K562 (cell line): Measurements from ENCODE around the gene SEC24C. TPM values are rescaled to one million over a fixed set of nuclear protein-coding genes. Genes with fewer than 3 reads are reported as not detected.

Experiments used
- ELF4 ChIP-seq: fragments of 450-650 bp; formaldehyde crosslinking; IDR thresholded peaks from 2 replicates; pipeline ENCODE4 v1.4.0; 2022; ENCODE audit warnings: missing genetic modification characterization
- ERF ChIP-seq: fragments of 450-650 bp; formaldehyde crosslinking; IDR thresholded peaks from 2 replicates; pipeline ENCODE4 v1.4.0; 2020; ENCODE audit warnings: mild to moderate bottlenecking, mixed read lengths
- EZH2 ChIP-seq: IDR thresholded peaks from 2 replicates; pipeline ENCODE4 v1.6.1; 2012; ENCODE audit warnings: low read depth, mild to moderate bottlenecking, inconsistent platforms, low read length, borderline replicate concordance
- FOXJ2 ChIP-seq: fragments of 200-800 bp; sonication (Bioruptor generic); IDR thresholded peaks from 2 replicates; pipeline ENCODE4 v1.6.1; 2016; ENCODE audit warnings: missing genetic modification characterization, missing compliant biosample characterization
- GTF2E2 ChIP-seq: fragments of 200-800 bp; sonication (Bioruptor generic); IDR thresholded peaks from 2 replicates; pipeline ENCODE4 v1.6.1; 2016; ENCODE audit warnings: missing genetic modification characterization, missing compliant biosample characterization
- HDAC6 ChIP-seq: IDR thresholded peaks from 2 replicates; pipeline ENCODE4 v1.6.1; 2012; ENCODE audit warnings: low read depth, mild to moderate bottlenecking, control low read depth, inconsistent platforms, low read length, moderate library complexity
- HDAC8 ChIP-seq: fragments of 450-650 bp; IDR thresholded peaks from 2 replicates; pipeline ENCODE4 v1.6.1; 2016; ENCODE audit warnings: mild to moderate bottlenecking, missing genetic modification characterization, moderate library complexity, missing compliant biosample characterization
- IFI16 ChIP-seq: fragments of 250-450 bp; sonication (Bioruptor Pico); IDR thresholded peaks from 2 replicates; pipeline ENCODE4 v2.1.2; 2022; ENCODE audit warnings: mild to moderate bottlenecking, inconsistent platforms
- ILK ChIP-seq: fragments of 450-650 bp; IDR thresholded peaks from 2 replicates; pipeline ENCODE4 v1.6.1; 2016; ENCODE audit warnings: missing genetic modification characterization, low read depth, mild to moderate bottlenecking, missing compliant biosample characterization, moderate library complexity, borderline replicate concordance
- KDM2B ChIP-seq: fragments of 250-450 bp; sonication (Bioruptor Pico); IDR thresholded peaks from 2 replicates; pipeline ENCODE4 v1.8.0; 2021; ENCODE audit warnings: mild to moderate bottlenecking, moderate library complexity
- MECOM ChIP-seq: fragments of 250-450 bp; sonication (Bioruptor Pico); IDR thresholded peaks from 2 replicates; pipeline ENCODE4 v1.8.0; 2022; ENCODE audit warnings: inconsistent platforms
- SAFB2 ChIP-seq: fragments of 200-400 bp; formaldehyde crosslinking; IDR thresholded peaks from 2 replicates; pipeline ENCODE4 v1.6.1; 2018; ENCODE audit warnings: borderline replicate concordance, low read length, low read depth, moderate library complexity; ENCODE audit not compliant: severe bottlenecking
- XRCC5 ChIP-seq: fragments of 200-400 bp; formaldehyde crosslinking; IDR thresholded peaks from 2 replicates; pipeline ENCODE4 v1.6.1; 2017; ENCODE audit warnings: low read depth, mild to moderate bottlenecking, low read length
- ZFP1 ChIP-seq: fragments of 450-650 bp; formaldehyde crosslinking; IDR thresholded peaks from 2 replicates; pipeline ENCODE4 v1.4.0; 2020; ENCODE audit warnings: mild to moderate bottlenecking, mixed read lengths
- ZNF165 ChIP-seq: fragments of 250-450 bp; sonication (Bioruptor Pico); IDR thresholded peaks from 2 replicates; pipeline ENCODE4 v1.4.0; 2020; ENCODE audit warnings: borderline replicate concordance
- ZNF444 ChIP-seq: fragments of 250-450 bp; sonication (Bioruptor Pico); IDR thresholded peaks from 2 replicates; pipeline ENCODE4 v1.4.0; 2020; ENCODE audit warnings: mild to moderate bottlenecking, moderate library complexity
- polyA plus RNA-seq, 8 experiments: library from polyadenylated mRNA; depleted of rRNA in 4 of 8; stranded (reverse) in 5 of 8; unstranded in 3 of 8; fragments of >200 nt; fragmentation: Nextera tagmentation in 2 of 8; fragmentation: Illumina TruSeq in 1 of 8; extraction: Ambion mirVana in 2 of 8; extraction: Trizol in 1 of 8; gene quantifications; 2 replicates each; pipeline versions ENCODE4 v1.2.1 to v1.2.3, GENCODE V29; 2011 to 2014; ENCODE audit warnings: inconsistent platforms in 1 of 8, missing spikeins in 1 of 8
- total RNA-seq, 7 experiments: library from RNA; depleted of rRNA in 6 of 7; stranded (reverse); fragments of >200 nt in 6 of 7; fragmentation: Illumina TruSeq in 2 of 7; extraction: Trizol in 2 of 7; gene quantifications; 2 replicates each; pipeline versions ENCODE4 v1.2.1 to v1.2.3, GENCODE V29; 2011 to 2021; ENCODE audit warnings: low replicate concordance in 1 of 7
- TF ChIP-seq, protein P1 (sequence below): IDR thresholded peaks from 2 replicates; pipeline ENCODE4 v1.6.1; 2012; ENCODE audit warnings: low read depth, low read length, improper control_type of control experiment, borderline replicate concordance
- TF ChIP-seq, protein P2 (sequence below): fragments of 450-650 bp; formaldehyde crosslinking; IDR thresholded peaks from 2 replicates; pipeline ENCODE4 v1.4.0; 2020; ENCODE audit warnings: mild to moderate bottlenecking, moderate library complexity

SEC24C gene
- total and polyA plus RNA-seq, 9 of the 15 experiments (the other 6 are each of a cell fraction or from before 2014, with no cell fraction given), result 19.0 to 115 (median 70.5) TPM

DNA sequence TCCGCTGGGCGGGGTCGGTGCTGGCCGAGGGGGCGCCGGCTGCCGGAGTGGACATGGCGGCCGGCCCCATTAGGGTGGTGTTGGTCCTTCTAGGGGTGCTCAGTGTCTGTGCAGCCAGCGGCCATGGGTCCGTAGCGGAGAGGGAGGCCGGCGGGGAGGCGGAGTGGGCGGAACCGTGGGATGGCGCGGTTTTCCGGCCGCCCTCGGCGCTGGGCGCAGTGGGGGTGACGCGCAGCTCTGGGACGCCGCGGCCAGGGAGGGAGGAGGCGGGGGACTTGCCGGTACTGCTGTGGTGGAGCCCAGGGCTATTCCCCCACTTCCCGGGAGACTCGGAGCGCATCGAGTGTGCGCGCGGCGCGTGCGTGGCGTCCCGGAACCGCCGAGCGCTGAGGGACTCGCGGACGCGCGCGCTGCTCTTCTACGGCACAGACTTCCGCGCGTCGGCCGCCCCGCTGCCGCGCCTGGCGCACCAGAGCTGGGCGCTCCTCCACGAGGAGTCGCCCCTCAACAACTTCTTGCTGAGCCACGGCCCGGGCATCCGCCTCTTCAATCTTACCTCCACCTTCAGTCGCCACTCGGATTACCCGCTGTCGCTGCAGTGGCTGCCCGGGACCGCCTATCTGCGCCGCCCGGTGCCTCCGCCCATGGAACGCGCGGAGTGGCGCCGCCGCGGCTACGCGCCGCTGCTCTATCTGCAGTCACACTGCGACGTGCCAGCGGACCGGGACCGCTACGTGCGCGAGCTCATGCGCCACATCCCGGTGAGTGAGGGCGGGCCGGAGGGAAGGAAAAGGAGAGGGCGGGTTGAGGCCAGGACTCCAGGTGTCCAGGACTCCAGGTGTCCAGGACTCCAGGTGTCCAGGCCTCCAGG is 28.3 kb downstream of the SEC24C start (continued):
- TF ChIP-seq IFI16 (CRISPR knock-in tag) (no peak), ELF4 (CRISPR knock-in tag) (peak; percentile 96), EZH2 (no peak), ZNF444 (CRISPR knock-in tag) (no peak), SAFB2 (no peak), KDM2B (peak; percentile 25), ILK (tag) (no peak), HDAC8 (tag) (peak; percentile 37; the same call in 1 of the 2 replicates), XRCC5 (no peak; the same call in 1 of the 2 replicates), ERF (CRISPR knock-in tag) (peak; percentile 98), MECOM (CRISPR knock-in tag) (no peak), GTF2E2 (tag) (no peak; the same call in 1 of the 2 replicates), ZFP1 (peak; percentile 31; the same call in 1 of the 2 replicates), FOXJ2 (tag) (peak; percentile 9; the same call in 1 of the 2 replicates), ZNF165 (CRISPR knock-in tag) (peak; percentile 86; the same call in 1 of the 2 replicates), HDAC6 (peak; percentile 14; the same call in 1 of the 2 replicates)
- TF ChIP-seq, protein P1, sequence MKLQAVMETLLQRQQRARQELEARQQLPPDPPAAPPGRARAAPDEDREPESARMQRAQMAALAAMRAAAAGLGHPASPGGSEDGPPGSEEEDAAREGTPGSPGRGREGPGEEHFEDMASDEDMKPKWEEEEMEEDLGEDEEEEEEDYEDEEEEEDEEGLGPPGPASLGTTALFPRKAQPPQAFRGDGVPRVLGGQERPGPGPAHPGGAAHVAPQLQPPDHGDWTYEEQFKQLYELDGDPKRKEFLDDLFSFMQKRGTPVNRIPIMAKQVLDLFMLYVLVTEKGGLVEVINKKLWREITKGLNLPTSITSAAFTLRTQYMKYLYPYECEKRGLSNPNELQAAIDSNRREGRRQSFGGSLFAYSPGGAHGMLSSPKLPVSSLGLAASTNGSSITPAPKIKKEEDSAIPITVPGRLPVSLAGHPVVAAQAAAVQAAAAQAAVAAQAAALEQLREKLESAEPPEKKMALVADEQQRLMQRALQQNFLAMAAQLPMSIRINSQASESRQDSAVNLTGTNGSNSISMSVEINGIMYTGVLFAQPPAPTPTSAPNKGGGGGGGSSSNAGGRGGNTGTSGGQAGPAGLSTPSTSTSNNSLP, result no peak
- TF ChIP-seq, protein P2, sequence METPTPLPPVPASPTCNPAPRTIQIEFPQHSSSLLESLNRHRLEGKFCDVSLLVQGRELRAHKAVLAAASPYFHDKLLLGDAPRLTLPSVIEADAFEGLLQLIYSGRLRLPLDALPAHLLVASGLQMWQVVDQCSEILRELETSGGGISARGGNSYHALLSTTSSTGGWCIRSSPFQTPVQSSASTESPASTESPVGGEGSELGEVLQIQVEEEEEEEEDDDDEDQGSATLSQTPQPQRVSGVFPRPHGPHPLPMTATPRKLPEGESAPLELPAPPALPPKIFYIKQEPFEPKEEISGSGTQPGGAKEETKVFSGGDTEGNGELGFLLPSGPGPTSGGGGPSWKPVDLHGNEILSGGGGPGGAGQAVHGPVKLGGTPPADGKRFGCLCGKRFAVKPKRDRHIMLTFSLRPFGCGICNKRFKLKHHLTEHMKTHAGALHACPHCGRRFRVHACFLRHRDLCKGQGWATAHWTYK, result peak; percentile 96
